ENCODE results near the gene DUSP28. TPM values are rescaled to one million over a fixed set of nuclear protein-coding genes. Genes with fewer than 3 reads are reported as not detected.
A peak's percentile ranks its signal among the peaks of the same experiment; 100 is the strongest.

Gene DUSP28
- total and polyA plus RNA-seq, 4 donors = 1.9 to 4.1 (median 3.0) TPM

GRCh38 chr2:240510513-240511210, 49.5 kb upstream of the DUSP28 start:
- WGBS = 90% methylated on average over 12 of the region's 12 CpGs
- peaks cover 0 to 12% (median 5%) of the 10 kb centered on the region in 4 donors for H3K36me3 ChIP-seq (ENCODE audit: control insufficient read depth in 4 of 4, insufficient read depth in 3 of 4, low read depth in 1 of 4, low read length in 3 of 4)
- no peak overlapping the region for H3K4me3 ChIP-seq (ENCODE audit: low read depth in 1 of 3, low read length in 3 of 3)
- no peaks in the 10 kb centered on the region for H3K27me3 ChIP-seq (ENCODE audit: control insufficient read depth in 4 of 4, insufficient read depth in 4 of 4, low read length in 3 of 4)
- H3K4me1 ChIP-seq (ENCODE audit: control insufficient read depth in 4 of 4, insufficient read depth in 4 of 4, low read length in 3 of 4) = no peaks in the 10 kb centered on the region
- no peaks in the 10 kb centered on the region for H3K9me3 ChIP-seq (ENCODE audit: control insufficient read depth in 4 of 4, low read length in 3 of 4)
- TF ChIP-seq JUND (IDR thresholded peaks at IDR 0.05) (no peak), GABPA (IDR thresholded peaks at IDR 0.05 in 1 of 2, conservative IDR thresholded peaks at IDR 0.05 in 1 of 2) (no peak), HNF4G (IDR thresholded peaks at IDR 0.05) (no peak), HNF4A (conservative IDR thresholded peaks at IDR 0.05) (no peak), ATF3 (IDR thresholded peaks at IDR 0.05) (no peak), CTCF (IDR thresholded peaks at IDR 0.05; ENCODE audit: low read depth, low read length, missing input control) (no peak), RXRA (IDR thresholded peaks at IDR 0.05) (no peak), YY1 (IDR thresholded peaks at IDR 0.05) (no peak), NR2F2 (IDR thresholded peaks at IDR 0.05) (no peak), FOXA2 (IDR thresholded peaks at IDR 0.05) (no peak), MAX (IDR thresholded peaks at IDR 0.05) (no peak)
- no peak overlapping the region for H3K27ac ChIP-seq (ENCODE audit: low read depth in 1 of 2, low read length in 2 of 2)
- no peak for DNase-seq (ENCODE audit: low spot score)
- no peak overlapping the region for H3K9ac ChIP-seq (ENCODE audit: low read depth in 1 of 2, low read length in 2 of 2)

- WGBS = 95% methylated on average over 31 of the region's 31 CpGs
- TF ChIP-seq JUND (IDR thresholded peaks at IDR 0.05) (no peak), REST (IDR thresholded peaks at IDR 0.05) (no peak), HNF4A (conservative IDR thresholded peaks at IDR 0.05) (no peak), MAX (IDR thresholded peaks at IDR 0.05) (no peak), GABPA (IDR thresholded peaks at IDR 0.05 in 1 of 2, conservative IDR thresholded peaks at IDR 0.05 in 1 of 2) (no peak), SP1 (IDR thresholded peaks at IDR 0.05) (no peak), HNF4G (IDR thresholded peaks at IDR 0.05) (no peak)
Observed at GRCh38 chr2:240511351-240512108, 48.6 kb upstream of the DUSP28 start.

More at GRCh38 chr2:240511351-240512108, 48.6 kb upstream of the DUSP28 start:
- Histone ChIP-seq H3K27ac (ENCODE audit: low read depth in 1 of 2, low read length in 2 of 2) (no peak overlapping the region), H3K4me3 (ENCODE audit: low read depth in 1 of 3, low read length in 3 of 3) (no peak overlapping the region), H3K36me3 (ENCODE audit: control insufficient read depth in 4 of 4, insufficient read depth in 3 of 4, low read depth in 1 of 4, low read length in 3 of 4) (peaks cover 0 to 12% (median 5%) of the 10 kb centered on the region in 4 donors), H3K27me3 (ENCODE audit: control insufficient read depth in 4 of 4, insufficient read depth in 4 of 4, low read length in 3 of 4) (no peaks in the 10 kb centered on the region), H3K9ac (ENCODE audit: low read depth in 1 of 2, low read length in 2 of 2) (no peak overlapping the region), H3K9me3 (ENCODE audit: control insufficient read depth in 4 of 4, low read length in 3 of 4) (no peaks in the 10 kb centered on the region), H3K4me1 (ENCODE audit: control insufficient read depth in 4 of 4, insufficient read depth in 4 of 4, low read length in 3 of 4) (no peaks in the 10 kb centered on the region)
- peak; percentile 29 for DNase-seq (ENCODE audit: low spot score)
